Measurements from ENCODE around the gene CCDC93.

The CCDC93 gene

DNA sequence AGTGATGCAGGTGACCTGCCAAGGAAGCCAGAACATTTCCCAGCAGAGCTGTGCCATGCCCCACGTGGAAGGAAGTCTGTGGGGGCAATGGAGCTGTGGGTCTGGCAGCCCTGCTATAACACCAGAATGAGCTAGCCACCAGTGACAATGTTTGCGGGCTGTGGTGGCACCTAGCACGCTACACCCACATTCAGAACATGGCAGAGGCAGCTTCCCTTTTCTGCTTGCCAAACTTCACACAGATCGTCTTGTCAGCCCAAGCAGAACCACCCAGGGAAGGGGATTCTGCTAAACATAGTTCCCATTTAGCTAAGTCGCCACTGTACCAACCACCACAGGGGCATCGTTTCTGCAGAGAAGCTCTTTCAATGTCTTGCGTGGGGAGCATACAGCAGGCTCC is 27.0 kb upstream of the CCDC93 start:
- H3K4me3 ChIP-seq (ENCODE audit: low read depth, low read length) = no peak overlapping the region
- in situ Hi-C loops (cut with HindIII; ENCODE audit: low sequenced_read_pairs) = no loop called here
- TF ChIP-seq, protein P1, sequence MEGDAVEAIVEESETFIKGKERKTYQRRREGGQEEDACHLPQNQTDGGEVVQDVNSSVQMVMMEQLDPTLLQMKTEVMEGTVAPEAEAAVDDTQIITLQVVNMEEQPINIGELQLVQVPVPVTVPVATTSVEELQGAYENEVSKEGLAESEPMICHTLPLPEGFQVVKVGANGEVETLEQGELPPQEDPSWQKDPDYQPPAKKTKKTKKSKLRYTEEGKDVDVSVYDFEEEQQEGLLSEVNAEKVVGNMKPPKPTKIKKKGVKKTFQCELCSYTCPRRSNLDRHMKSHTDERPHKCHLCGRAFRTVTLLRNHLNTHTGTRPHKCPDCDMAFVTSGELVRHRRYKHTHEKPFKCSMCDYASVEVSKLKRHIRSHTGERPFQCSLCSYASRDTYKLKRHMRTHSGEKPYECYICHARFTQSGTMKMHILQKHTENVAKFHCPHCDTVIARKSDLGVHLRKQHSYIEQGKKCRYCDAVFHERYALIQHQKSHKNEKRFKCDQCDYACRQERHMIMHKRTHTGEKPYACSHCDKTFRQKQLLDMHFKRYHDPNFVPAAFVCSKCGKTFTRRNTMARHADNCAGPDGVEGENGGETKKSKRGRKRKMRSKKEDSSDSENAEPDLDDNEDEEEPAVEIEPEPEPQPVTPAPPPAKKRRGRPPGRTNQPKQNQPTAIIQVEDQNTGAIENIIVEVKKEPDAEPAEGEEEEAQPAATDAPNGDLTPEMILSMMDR (IDR thresholded peaks at IDR 0.05; ENCODE audit: low read depth, low read length, missing control alignments) = no peak
- no peak for DNase-seq (ENCODE audit: low read depth)

DNA sequence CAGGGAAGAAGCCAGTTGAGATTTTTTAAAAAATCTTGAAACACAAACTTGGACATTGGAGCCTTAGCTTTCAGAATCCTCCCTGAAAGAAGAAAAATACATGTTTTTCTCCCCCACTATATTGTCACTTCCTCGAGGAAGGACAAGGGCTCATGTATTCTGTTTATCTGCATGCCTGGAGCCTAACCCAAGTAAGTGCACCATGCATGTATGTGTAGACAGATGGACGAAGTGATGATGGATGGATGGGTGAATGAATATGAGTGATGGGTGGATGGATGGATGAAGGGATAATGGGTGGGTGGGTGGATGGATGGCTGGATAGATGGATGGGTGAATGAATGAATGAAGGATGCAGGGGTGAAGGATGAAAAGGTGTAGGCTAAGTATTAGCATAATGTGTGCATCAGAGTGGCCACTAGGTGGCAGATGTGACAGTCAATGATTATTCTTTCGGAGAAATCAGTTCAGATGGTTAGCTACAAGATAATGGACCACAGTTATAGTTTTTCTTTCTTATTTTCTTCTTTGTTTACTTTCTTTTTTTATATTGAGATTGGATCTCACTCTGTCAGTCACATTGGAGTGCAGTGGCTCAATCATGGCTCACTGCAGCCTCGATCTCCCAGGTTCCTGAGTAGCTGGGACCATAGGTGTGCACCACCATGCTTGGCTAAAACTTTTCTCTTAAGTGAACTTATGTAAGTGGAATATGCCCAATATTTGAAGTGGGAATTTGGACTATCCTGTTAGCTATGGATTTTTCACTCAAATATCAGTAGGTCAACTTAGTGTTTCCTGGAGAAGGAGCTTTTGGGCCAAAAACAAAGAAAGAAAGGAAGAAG is 18.5 kb upstream of the CCDC93 start:
- peak; percentile 9 for DNase-seq (ENCODE audit: low read depth)
- H3K4me3 ChIP-seq (ENCODE audit: low read depth, low read length) = no peak overlapping the region
- in situ Hi-C loops (cut with HindIII; ENCODE audit: low sequenced_read_pairs) = no loop called here
- TF ChIP-seq, protein P1 (IDR thresholded peaks at IDR 0.05; ENCODE audit: low read depth, low read length, missing control alignments) = peak; percentile 76

DNA sequence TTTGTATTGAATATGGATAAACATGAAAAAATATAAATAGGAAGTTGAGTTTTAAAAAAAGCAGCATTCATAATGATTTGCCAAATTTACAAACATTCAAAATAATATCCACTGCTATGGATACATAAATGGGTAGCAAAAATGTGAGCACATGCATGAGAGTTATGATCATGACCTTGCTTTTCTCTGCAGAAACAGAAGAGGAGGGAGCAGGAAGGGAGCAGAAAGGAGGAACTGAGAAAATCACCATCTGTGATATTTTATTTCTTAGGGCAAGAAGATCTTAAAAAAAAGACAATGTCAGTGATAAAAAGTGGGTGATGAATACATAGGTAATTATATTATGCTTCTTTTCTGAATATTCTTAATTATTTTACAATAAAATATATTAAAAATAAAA is 17.7 kb upstream of the CCDC93 start:
- TF ChIP-seq, protein P1 (IDR thresholded peaks at IDR 0.05; ENCODE audit: low read depth, low read length, missing control alignments) = no peak
- in situ Hi-C loops (cut with HindIII; ENCODE audit: low sequenced_read_pairs) = no loop called here
- H3K4me3 ChIP-seq (ENCODE audit: low read depth, low read length) = no peak overlapping the region
- DNase-seq (ENCODE audit: low read depth) = no peak

DNA sequence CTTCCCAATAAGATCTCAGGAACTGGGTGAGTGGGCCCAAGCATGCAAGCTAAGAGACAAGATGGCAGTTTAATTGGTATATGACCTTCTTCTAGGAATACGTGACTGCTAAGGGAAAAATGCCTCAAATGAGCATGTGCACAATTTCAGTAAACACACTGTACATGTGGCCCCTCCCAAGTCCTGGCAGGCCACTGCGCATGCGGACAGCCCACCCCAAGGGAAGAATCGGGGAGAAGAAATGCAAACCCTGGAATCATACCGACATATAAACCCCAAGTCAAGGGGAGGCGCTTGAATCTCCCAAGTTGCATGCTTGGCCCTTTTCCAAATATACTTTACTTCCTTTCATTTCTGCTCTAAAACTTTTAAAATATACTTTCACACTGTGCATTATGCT is 15.2 kb upstream of the CCDC93 start:
- no peak for DNase-seq (ENCODE audit: low read depth)
- in situ Hi-C loops (cut with HindIII; ENCODE audit: low sequenced_read_pairs) = no loop called here
- H3K4me3 ChIP-seq (ENCODE audit: low read depth, low read length) = no peak overlapping the region
- TF ChIP-seq, protein P1 (IDR thresholded peaks at IDR 0.05; ENCODE audit: low read depth, low read length, missing control alignments) = no peak

DNA sequence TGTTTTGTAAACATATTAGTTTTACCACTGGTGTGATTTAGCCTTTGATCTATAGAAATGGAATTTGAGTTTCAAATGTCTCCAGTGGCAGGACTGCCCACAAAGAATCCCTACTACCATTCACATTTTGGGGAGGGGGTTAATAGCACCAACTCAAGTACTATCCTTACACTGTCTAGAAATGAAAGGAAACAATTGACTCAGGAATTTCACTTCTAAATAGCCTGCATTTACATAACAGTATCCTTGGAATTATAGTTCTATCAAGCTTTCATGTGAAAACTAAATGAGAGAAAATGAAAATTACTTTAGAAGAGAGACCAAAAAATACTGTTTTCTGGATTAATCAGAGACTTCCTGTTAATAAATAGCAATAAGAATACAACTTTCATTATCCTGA is 7.5 kb upstream of the CCDC93 start:
- TF ChIP-seq, protein P1 (IDR thresholded peaks at IDR 0.05; ENCODE audit: low read depth, low read length, missing control alignments) = no peak
- in situ Hi-C loops (cut with HindIII; ENCODE audit: low sequenced_read_pairs) = no loop called here
- H3K4me3 ChIP-seq (ENCODE audit: low read depth, low read length) = no peak overlapping the region
- no peak for DNase-seq (ENCODE audit: low read depth)

DNA sequence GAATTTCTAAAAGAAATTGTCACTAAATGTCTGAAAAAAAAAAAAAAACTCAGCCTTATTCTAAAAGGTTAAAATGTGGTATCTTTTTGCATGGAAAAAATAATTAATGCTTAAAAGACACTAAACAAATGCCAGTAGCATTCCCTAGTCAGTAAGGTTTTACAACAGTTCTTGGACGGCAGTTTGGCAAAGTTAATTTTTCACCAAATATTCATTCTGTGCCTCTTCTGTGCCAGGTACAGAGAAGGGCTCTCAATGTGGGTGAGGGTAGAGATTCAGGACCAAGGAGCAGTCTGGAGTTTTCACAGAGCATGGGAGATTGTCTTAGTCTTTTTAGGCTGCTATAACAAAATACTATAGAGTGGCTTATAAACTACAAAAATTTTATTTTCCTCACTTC is 6.0 kb upstream of the CCDC93 start:
- TF ChIP-seq, protein P1 (IDR thresholded peaks at IDR 0.05; ENCODE audit: low read depth, low read length, missing control alignments) = no peak
- H3K4me3 ChIP-seq (ENCODE audit: low read depth, low read length) = no peak overlapping the region
- DNase-seq (ENCODE audit: low read depth) = no peak
- in situ Hi-C loops (cut with HindIII; ENCODE audit: low sequenced_read_pairs) = no loop called here
